GM12892 (cell line): ENCODE results near the gene ABTB2.

Experiments used
- DNase-seq: peaks from one replicate; pipeline ENCODE4 v3.0.0; 2011; ENCODE audit not compliant: insufficient read length
- FAIRE-seq: peaks from 2 replicates; lab custom pipeline; 2011; peaks lifted over from hg19 to GRCh38; lab: Jason Lieb, UNC
- POLR2A ChIP-seq: IDR thresholded peaks from 2 replicates; pipeline ENCODE4 v1.6.1; 2011; ENCODE audit warnings: low read depth, low read length, control low read depth
- POLR2AphosphoS5 ChIP-seq: IDR thresholded peaks from 2 replicates; pipeline ENCODE4 v1.6.1; 2011; ENCODE audit warnings: low read depth, low read length, control low read depth
- TAF1 ChIP-seq: IDR thresholded peaks from 2 replicates; pipeline ENCODE4 v1.6.1; 2011; ENCODE audit warnings: low read depth, mild to moderate bottlenecking, control low read depth, low read length, borderline replicate concordance

The ABTB2 gene

DNA sequence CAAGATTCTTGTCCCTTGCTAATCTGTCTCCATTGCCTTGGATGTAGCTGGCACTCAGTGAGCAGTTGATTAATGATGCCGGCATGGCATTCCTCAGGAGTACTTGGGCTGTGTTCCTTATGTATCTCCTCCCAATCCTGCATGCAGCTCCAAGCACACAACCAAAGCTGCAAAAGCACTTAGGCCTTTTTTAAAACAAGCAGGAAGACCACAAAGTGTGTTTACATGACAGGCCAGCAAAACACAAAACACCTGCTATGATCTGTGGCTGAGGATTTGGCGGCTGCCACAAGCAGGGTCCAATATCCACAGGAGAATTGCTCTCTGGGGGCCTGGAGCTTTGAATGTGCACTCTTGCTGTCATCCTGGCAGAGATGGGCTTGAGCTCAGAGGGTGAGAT is 8.9 kb downstream of the ABTB2 start:
- FAIRE-seq: no peak
- no peak for DNase-seq
- TF ChIP-seq TAF1 (no peak), POLR2A (no peak), POLR2AphosphoS5 (no peak)

DNA sequence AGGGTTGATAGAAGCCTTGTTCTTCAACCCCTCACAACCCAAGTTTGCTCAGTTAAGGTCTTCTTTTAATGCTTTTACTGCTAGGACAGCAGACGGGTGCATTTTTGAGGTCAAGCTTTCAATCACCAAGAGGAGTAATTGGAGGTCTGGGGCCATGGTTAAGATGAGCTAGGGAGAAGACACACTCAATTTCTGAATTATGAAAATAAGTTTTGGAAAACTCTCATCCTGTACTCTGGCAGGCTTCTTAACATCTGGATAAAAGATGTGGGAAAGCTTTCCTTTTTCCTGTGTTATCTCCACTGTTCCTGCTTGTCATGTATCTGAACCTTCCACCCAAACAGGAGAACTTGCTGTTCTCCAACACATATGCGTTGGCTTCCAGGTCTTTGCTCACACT is 9.7 kb downstream of the ABTB2 start:
- no peak for FAIRE-seq
- no peak for TF ChIP-seq POLR2A
- no peak for TF ChIP-seq TAF1
- no peak for TF ChIP-seq POLR2AphosphoS5
- DNase-seq: no peak

DNA sequence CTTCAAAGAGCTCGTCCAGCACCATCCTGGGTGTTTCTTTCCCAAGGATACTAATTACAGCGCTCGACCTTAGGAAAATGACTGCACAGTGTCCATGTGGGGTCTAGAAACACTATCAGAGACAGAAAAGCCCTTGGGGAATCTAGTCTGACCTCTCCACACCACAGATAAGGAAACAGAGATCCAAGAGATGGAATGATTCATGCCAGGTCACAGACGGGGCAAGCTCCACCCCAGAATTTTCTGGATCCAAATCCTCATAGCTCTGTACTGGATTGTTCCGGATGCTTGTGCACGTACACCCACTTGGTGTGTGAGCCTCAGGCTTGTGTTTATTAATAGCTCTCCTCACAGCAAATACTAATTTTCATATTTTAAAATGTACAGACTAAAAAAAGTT is 11.3 kb downstream of the ABTB2 start:
- FAIRE-seq (no peak), DNase-seq (no peak)
- TF ChIP-seq POLR2A (no peak), POLR2AphosphoS5 (no peak), TAF1 (no peak)

DNA sequence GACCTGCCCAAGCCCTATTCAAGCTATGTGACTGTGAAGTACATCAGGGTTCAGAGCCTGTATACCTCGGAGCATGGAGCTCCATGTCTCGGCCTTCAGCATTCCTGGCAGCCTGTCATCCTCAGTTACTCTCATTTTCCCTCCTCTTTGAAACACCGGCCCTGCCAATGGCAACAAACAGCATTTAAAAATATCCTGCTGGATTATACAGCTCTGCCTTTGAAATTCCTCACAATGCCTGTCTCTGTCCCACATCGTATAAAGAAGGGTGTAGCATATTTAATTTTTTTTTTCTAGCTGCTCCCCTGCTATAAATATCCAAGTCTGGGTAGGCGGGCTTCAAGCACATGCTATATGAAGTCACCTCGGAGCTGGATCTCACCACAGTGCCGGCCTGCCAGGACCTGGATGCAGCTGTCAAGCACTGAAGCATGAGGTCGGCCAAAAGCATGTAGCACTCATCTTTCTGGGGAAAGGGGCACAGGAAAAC is 11.8 kb downstream of the ABTB2 start:
- TF ChIP-seq TAF1 (no peak), POLR2AphosphoS5 (no peak), POLR2A (no peak)
- peak; percentile 77 for FAIRE-seq

DNA sequence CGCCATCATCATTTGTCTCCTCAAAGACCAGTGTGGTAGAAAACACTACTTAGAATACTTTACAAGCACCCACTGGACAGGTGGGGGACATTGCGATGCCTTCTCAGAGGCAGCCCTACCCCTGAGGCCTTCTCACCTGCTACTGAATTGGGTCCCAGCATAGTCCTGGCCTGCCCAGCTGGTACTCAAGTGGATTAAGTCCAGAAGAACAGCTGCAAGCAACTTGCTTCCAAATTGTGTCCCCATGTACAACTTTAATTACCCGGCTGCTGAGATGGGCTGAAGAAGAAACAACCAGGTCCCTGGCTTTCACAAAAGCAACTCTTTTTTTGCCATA is 12.3 kb downstream of the ABTB2 start:
- TF ChIP-seq POLR2A (no peak), TAF1 (no peak), POLR2AphosphoS5 (no peak)
- no peak for DNase-seq
- FAIRE-seq: no peak

More for the DNA sequence above, 11.8 kb downstream of the ABTB2 start:
- DNase-seq: no peak

DNA sequence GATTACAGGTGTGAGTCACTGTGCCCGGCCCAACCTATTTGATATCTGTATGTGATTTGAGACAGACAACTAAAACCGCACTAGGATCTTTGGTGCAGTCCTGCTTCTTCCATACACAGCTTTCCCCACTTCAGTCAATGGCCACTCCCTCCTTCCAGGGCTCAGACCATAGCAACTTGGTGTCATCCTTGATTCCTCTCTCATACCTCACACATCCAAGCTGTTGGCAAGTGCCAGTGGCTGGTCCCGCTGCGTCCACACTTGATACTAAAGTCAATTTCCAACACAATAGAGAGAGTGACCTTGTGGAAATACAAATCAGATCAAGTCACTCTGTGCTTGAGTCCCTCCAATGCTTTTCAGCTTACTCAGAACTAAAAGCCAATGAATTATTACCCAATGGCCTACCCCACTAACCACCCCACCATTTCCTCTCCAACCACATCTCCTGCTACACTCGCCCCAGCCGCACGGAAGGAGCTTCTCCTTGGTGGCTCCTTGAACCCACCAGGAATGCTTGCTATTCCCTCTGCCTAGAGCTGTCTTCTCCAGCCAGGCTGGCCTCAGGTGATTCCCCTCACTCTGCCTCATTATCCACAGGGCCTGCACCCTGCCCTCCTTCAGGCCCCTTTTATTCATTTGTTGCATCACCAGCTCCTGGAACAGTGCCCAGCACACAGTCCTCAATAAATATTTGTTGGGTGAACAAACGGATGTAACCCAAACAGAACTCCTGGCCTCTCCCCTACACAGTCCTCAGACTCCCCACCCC is 12.9 kb downstream of the ABTB2 start:
- FAIRE-seq (no peak), DNase-seq (no peak)
- TF ChIP-seq TAF1: no peak
- no peak for TF ChIP-seq POLR2AphosphoS5
- no peak for TF ChIP-seq POLR2A

DNA sequence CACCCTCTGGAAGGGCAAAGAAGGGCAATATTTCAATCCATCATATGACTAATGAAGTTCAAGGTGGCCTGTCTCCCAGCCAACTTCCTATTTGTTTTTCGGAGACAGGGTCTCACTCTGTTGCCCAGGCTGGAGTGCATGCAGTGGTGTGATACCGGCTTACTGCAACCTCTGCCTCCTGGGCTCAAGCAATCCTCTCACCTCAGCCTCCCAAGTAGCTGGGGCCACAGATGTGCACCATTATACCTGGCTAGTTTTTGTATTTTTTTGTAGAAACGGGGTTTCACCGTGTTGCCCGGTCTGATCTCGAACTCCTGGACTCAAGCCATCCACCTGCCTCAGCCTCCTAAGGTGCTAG is 13.4 kb downstream of the ABTB2 start:
- FAIRE-seq (no peak), DNase-seq (no peak)
- TF ChIP-seq POLR2A: no peak
- TF ChIP-seq TAF1: no peak
- no peak for TF ChIP-seq POLR2AphosphoS5

DNA sequence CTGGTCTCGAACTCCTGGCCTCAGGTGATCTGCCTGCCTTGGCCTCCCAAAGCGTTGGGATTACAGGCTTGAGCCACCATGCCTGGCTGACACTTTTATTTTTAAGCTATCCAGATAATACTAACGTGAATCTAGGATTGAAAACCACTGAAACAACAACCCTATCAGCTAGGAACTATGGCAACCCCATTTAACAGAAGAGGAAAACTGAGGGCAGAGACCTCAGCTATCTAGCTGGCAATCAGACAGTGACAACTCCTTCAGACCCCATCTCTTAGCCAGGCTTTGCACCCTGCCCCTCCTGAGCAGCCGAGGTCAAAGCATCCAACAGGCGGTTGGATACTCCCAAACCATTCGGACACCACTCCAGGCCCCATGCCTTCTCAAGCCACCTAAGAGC is 14.1 kb downstream of the ABTB2 start:
- DNase-seq (no peak), FAIRE-seq (no peak)
- TF ChIP-seq POLR2AphosphoS5 (no peak), TAF1 (no peak), POLR2A (no peak)

DNA sequence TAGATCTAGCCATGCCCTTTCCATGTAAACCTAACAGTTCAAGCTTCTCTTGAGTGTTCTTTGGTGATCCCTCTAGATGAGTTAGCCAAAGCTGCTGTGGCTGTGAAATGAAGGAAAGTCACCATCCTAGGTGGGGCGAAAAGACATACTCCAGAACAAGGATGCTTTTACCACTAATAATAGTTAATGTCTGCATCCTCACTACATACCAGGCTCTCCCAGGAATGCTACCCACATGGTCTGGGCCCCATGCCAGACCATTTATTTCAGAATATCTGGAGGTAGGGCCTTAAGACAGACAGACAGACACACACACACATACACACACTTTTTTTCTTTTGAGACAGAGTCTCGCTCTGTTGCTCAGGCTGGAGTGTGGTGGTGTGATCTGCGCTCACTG is 14.7 kb downstream of the ABTB2 start:
- TF ChIP-seq POLR2A: no peak
- TF ChIP-seq TAF1: no peak
- DNase-seq: no peak
- FAIRE-seq: no peak

DNA sequence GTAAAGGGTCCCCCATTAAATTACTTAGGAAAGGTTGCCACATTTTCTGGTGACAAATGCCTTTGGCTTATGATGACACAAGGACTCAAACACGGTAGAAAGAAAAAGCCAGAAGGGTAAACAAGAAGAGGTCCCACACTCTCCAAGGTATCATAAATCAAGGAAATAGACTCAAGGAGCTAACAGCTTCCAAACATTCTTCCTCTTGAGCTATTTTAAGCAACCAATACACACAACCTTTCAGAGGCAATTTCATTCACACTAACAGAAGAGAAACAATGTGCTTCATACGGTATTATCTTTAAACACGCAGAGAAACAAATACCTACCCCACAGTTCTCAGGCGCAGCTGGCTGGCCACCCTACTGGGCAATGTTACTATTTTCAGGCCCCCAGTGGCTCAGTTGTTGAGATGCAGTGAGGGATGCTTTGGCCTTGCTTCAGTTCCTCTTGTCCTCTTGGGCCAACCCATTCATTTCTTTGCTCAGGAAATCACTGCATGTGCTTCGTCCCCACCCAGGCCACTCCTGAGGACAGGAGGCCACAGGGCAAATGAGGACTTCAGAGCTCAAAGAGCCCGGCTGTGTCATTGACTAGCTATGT is 15.8 kb downstream of the ABTB2 start:
- no peak for FAIRE-seq
- no peak for DNase-seq
- TF ChIP-seq TAF1 (no peak), POLR2AphosphoS5 (no peak), POLR2A (no peak)

DNA sequence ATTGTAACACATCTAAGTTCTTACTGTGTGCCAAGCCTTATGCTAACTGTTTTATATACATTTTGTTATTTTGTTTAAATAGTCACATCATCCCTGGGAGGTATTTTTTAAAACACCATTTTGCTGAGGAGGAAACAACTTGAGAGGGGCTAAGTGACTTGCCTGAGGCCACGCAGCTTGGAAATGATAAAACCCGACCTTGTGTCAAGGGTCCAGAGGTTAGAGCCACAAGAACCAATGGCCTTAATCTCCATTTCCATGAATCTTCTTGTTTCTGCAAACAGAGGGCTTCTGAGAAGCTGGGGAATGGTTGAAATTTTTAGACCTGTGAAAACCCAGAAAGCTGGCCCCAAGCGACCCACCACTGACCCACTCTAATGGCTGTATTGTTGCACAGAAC is 16.7 kb downstream of the ABTB2 start:
- TF ChIP-seq TAF1 (no peak), POLR2AphosphoS5 (no peak), POLR2A (no peak)
- no peak for DNase-seq
- no peak for FAIRE-seq

DNA sequence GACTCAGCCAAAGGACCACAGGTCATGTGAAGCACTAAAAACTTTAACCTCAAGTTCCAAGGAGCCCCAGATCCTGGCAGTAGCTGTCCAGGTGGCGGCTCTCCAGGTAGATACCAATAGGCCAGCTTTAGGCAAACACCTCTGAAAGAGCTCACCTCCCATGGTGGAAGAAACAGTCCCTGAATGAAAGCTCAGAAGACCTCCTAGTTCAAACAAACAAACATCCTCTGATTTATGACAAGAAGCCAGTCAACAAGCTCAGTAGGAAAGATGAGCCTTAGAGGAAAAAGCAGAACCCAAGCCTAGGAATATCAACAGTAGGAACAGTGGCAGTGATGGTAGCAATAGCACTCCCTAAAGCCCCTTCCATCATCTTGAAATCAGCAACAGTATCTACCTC is 17.2 kb downstream of the ABTB2 start:
- FAIRE-seq: no peak
- TF ChIP-seq POLR2AphosphoS5 (no peak), POLR2A (no peak), TAF1 (no peak)
- DNase-seq: no peak
